GM12874 (cell line): ENCODE measurements around the gene FNTB.

Source experiments
- TF ChIP-seq, protein P1 (sequence below): IDR thresholded peaks from 2 replicates; pipeline ENCODE4 v1.5.1; 2011; ENCODE audit warnings: low read depth, mild to moderate bottlenecking, control low read depth, low read length, moderate library complexity; ENCODE audit not compliant: insufficient read depth

The FNTB gene

GRCh38 chr14:65019944-65020566, 33.4 kb downstream of the FNTB start:
- TF ChIP-seq, protein P1, sequence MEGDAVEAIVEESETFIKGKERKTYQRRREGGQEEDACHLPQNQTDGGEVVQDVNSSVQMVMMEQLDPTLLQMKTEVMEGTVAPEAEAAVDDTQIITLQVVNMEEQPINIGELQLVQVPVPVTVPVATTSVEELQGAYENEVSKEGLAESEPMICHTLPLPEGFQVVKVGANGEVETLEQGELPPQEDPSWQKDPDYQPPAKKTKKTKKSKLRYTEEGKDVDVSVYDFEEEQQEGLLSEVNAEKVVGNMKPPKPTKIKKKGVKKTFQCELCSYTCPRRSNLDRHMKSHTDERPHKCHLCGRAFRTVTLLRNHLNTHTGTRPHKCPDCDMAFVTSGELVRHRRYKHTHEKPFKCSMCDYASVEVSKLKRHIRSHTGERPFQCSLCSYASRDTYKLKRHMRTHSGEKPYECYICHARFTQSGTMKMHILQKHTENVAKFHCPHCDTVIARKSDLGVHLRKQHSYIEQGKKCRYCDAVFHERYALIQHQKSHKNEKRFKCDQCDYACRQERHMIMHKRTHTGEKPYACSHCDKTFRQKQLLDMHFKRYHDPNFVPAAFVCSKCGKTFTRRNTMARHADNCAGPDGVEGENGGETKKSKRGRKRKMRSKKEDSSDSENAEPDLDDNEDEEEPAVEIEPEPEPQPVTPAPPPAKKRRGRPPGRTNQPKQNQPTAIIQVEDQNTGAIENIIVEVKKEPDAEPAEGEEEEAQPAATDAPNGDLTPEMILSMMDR = peak; percentile 49

- TF ChIP-seq, protein P1 = no peak
Observed at GRCh38 chr14:65024957-65025356, 38.3 kb downstream of the FNTB start.

DNA sequence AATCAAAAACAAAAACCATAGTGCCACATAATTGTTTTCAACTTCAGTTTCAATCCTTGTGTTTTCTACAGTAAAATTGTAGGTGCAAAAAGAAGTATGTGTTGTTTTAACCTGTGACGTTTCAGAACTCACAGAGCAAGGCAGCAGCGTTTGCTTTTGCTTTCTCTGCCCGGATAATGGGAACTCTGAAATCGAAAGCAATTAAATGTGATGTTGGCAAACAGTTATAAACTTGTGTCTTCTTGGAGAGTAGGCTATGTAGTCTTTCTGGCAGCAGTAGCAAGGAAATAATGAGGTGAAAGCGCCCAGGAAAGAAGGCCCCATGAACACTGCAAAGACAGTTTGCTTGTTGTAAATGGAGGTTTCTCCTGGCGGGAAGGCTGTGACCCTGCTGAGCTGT, 39.1 kb downstream of the FNTB start:
- TF ChIP-seq, protein P1 = no peak

GRCh38 chr14:65026526-65026925, 39.8 kb downstream of the FNTB start:
- TF ChIP-seq, protein P1 = no peak

DNA sequence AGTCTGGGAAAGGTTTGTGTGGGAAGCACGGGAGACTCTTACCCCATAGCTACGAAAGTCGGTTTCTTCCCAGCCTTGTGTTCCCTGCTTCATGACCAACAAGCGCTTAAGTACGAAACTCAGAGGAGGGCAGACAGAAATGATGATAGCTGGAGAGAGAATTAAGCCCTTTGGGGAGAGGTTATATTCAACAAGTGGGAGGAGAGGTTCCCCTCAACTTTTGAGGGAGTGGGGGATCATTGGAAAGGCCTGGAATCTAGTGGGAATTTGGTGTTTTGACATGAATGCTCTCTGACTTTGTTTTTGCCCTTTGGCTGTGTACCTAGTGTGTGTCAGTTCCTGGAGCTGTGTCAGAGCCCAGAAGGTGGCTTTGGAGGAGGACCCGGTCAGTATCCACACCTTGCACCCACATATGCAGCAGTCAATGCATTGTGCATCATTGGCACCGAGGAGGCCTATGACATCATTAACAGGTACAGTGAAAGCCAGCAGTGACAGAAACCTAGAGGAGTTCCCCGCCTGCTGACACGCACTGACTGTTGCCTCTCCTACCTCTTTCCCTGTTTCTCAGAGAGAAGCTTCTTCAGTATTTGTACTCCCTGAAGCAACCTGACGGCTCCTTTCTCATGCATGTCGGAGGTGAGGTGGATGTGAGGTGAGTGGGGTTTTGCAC, 40.6 kb downstream of the FNTB start:
- TF ChIP-seq, protein P1 = no peak

DNA sequence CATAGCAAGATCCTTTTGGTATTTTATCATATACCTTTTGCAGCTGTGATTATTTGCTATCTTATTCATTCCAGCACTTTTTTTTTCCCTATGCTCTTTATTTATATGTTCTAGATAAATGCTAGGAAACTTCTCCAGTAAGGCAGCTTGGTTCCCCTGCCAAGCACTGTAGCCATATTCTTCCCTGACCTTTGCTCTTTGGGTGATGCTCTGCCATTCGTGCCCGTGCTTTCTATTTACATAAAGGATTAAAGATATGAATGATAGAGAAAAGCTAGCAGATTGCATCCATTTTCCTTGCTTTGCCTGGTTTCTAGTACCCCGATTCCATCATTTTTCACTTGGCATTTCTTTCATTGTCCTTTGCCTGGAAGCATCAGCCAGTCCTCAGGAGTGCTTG, 42.2 kb downstream of the FNTB start:
- TF ChIP-seq, protein P1 = no peak

DNA sequence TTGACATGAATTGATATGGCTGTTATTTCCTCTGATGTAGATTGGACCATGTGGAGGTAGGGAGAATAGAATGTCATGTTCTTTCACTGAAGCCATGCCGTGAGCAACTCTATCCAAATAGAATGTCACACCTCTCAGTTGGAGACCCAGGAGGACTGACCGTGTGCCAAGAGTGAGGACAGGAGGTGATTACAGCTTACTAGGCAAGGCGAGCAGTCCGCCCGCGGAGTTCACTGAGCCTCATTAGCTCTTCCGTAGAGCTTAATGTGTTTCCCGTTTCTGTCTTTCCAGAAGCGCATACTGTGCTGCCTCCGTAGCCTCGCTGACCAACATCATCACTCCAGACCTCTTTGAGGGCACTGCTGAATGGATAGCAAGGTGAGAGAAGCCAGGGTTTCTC, 45.6 kb downstream of the FNTB start:
- TF ChIP-seq, protein P1 = no peak
